Measurements from ENCODE around the gene HSF2. TPM values are rescaled to one million over a fixed set of nuclear protein-coding genes. Genes with fewer than 3 reads are reported as not detected.

HSF2 gene
- total RNA-seq, 4 donors from 2014 or later = 26.8 to 29.9 (median 28.4) TPM

DNA sequence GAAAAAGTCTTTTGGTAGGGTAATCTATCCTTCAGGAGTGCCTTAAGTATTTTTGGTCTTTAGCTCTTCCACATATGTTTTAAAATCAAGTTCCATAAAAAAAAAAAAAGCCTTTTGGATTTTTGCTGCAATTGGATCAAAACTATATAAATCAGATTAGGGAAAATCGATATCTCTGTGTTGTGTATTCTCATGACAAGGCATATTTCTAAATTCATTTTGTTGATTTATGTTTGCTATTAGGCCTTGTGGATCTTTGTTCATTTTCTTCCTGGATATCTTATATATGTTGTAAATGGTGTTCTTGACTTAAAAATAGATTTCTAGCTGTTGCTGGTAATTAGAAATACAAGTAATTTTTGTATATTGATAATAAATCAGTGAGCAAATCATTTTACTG, 8.8 kb downstream of the HSF2 start:
- no peak for DNase-seq (ENCODE audit: extremely low spot score)
- H3K4me3 ChIP-seq = no peak overlapping the region
- H3K36me3 ChIP-seq = peaks cover 0 to 11% (median 9%) of the 10 kb centered on the region in 4 donors
- no peaks in the 10 kb centered on the region for H3K9me3 ChIP-seq
- H3K27ac ChIP-seq (replicated peaks in 1 of 4) = no peak overlapping the region
- H3K27me3 ChIP-seq = no peaks in the 10 kb centered on the region
- whole genome bisulfite sequencing = 95% methylated on average over 1 of the region's 1 CpG
- TF ChIP-seq POLR2AphosphoS5 (IDR thresholded peaks at IDR 0.05) (no peak), EP300 (IDR thresholded peaks at IDR 0.05) (no peak), POLR2A (IDR thresholded peaks at IDR 0.05; ENCODE audit: low read depth) (no peak)
- TF ChIP-seq, protein P1, sequence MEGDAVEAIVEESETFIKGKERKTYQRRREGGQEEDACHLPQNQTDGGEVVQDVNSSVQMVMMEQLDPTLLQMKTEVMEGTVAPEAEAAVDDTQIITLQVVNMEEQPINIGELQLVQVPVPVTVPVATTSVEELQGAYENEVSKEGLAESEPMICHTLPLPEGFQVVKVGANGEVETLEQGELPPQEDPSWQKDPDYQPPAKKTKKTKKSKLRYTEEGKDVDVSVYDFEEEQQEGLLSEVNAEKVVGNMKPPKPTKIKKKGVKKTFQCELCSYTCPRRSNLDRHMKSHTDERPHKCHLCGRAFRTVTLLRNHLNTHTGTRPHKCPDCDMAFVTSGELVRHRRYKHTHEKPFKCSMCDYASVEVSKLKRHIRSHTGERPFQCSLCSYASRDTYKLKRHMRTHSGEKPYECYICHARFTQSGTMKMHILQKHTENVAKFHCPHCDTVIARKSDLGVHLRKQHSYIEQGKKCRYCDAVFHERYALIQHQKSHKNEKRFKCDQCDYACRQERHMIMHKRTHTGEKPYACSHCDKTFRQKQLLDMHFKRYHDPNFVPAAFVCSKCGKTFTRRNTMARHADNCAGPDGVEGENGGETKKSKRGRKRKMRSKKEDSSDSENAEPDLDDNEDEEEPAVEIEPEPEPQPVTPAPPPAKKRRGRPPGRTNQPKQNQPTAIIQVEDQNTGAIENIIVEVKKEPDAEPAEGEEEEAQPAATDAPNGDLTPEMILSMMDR (IDR thresholded peaks at IDR 0.05) = no peak
- intact Hi-C loops (cut with DNase I) = no loop called here
- H3K4me1 ChIP-seq = peaks cover 2 to 38% (median 34%) of the 10 kb centered on the region in 4 donors

DNA sequence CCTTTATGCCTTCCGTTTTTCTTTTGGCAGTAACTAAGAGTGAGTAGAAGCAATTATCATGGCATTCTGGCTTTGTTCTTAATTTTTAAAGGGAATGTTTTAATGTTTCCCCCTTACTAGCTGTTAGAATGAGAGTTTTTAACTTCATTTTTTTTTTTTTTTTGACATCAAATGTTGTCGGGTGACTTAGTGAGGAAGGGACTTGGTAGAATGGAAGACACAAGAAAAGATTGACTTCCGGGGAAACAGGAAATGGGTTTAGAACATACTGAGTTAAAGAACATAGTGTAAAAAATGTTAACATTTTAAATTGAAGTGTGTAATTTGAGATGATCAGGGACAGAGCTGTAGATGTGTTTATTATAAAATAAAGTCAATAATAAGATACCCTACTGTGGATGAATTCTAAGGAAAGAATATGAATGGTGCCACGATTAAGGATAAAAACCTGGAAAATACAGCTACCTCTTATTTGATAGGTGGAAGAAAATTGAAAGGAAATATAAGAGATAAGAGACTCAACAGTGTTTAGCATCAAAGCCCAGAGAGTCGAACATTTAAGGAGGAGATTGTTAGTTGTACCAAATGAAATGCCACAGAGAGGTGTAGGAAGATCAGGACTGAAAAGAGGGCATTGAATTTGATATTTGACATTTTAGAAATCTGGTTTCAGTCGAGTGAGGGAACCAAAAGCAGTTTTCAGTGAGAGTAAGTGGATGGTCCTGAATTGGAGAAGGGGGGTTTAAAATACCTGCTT, 9.4 kb downstream of the HSF2 start:
- peaks cover 0 to 17% (median 11%) of the 10 kb centered on the region in 4 donors for H3K36me3 ChIP-seq
- TF ChIP-seq POLR2AphosphoS5 (IDR thresholded peaks at IDR 0.05) (no peak), EP300 (IDR thresholded peaks at IDR 0.05) (no peak)
- H3K4me1 ChIP-seq = peaks cover 2 to 32% (median 28%) of the 10 kb centered on the region in 4 donors
- DNase-seq (ENCODE audit: extremely low spot score) = no peak
- intact Hi-C loops (cut with DNase I) = no loop called here
- no peak overlapping the region for H3K27ac ChIP-seq (replicated peaks in 1 of 4)
- no peaks in the 10 kb centered on the region for H3K9me3 ChIP-seq
- 71% methylated on average over 6 of the region's 6 CpGs for WGBS
- no peaks in the 10 kb centered on the region for H3K27me3 ChIP-seq
- H3K4me3 ChIP-seq = no peak overlapping the region

DNA sequence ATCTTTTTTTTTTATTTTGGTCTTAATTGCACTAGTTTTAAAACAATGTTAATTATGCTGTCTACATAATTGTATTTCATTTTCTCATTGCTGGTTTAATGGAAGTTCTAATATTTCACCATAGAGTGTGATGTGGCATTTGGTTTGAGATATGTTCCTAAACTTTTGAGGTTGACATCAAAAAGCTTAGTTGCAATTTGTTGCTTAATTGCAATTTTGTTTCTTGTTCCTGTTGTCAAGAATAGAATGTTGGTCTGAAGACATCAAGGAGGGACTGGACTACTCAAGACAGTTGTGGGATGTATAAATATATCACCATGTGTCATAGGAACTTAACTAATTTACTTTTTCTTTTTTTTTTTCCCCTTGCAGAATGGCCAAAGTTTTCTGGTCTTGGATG, 12.5 kb downstream of the HSF2 start:
- no peak for DNase-seq (ENCODE audit: extremely low spot score)
- intact Hi-C loops (cut with DNase I) = no loop called here
- peaks cover 0 to 39% (median 17%) of the 10 kb centered on the region in 4 donors for H3K36me3 ChIP-seq
- H3K27me3 ChIP-seq = no peaks in the 10 kb centered on the region
- H3K4me3 ChIP-seq = no peak overlapping the region
- no peaks in the 10 kb centered on the region for H3K9me3 ChIP-seq
- peaks cover 2 to 14% (median 8%) of the 10 kb centered on the region in 4 donors for H3K4me1 ChIP-seq
- no peak overlapping the region for H3K27ac ChIP-seq (replicated peaks in 1 of 4)
- TF ChIP-seq POLR2A (IDR thresholded peaks at IDR 0.05; ENCODE audit: low read depth) (no peak), EP300 (IDR thresholded peaks at IDR 0.05) (no peak), POLR2AphosphoS5 (IDR thresholded peaks at IDR 0.05) (no peak)
- TF ChIP-seq, protein P1 (IDR thresholded peaks at IDR 0.05) = no peak

DNA sequence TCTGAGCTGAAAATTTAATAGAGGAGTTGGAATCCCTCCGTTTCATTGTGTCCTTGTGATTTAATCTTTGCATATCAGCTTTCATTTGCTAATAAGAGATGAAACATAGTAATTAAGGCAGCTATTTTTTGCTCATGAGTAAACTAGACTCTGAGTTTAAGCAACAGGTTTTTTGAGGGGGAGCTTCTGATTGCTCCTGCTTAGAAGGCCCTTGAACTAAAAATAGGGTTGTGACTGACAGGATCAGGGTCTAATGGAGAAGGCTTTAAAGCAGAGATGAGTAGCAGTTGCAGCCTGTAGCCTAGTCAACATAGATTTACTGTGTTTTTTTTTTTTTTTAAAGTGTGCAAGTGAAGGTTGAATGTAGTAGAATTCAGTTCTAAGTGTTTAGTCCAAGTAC, 17.4 kb downstream of the HSF2 start:
- 91% methylated on average over 1 of the region's 1 CpG for WGBS
- no peaks in the 10 kb centered on the region for H3K4me1 ChIP-seq
- H3K4me3 ChIP-seq = no peak overlapping the region
- DNase-seq (ENCODE audit: extremely low spot score) = no peak
- no peak overlapping the region for H3K27ac ChIP-seq (replicated peaks in 1 of 4)
- H3K36me3 ChIP-seq = peaks cover 6 to 83% (median 35%) of the 10 kb centered on the region in 4 donors
- H3K27me3 ChIP-seq = no peaks in the 10 kb centered on the region
- intact Hi-C loops (cut with DNase I) = no loop called here
- no peak for TF ChIP-seq EP300 (IDR thresholded peaks at IDR 0.05)
- no peak for TF ChIP-seq POLR2A (IDR thresholded peaks at IDR 0.05; ENCODE audit: low read depth)
- TF ChIP-seq, protein P1 (IDR thresholded peaks at IDR 0.05) = no peak
- no peak for TF ChIP-seq POLR2AphosphoS5 (IDR thresholded peaks at IDR 0.05)
- no peaks in the 10 kb centered on the region for H3K9me3 ChIP-seq

DNA sequence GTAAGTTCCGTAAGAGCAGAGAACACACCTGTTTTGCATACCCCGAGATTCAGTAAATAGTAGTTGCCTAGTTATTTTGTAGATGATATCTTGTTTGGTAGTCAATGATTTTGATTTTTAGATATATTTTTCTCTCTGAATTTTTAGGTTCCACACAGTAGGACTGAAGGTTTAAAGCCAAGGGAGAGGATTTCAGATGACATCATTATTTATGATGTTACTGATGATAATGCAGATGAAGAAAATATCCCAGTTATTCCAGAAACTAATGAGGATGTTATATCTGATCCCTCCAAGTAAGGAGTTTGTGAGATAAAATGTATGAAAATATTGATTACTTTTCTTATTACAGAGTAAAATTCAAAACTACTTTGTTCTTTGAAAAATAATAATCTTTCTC, 22.6 kb downstream of the HSF2 start:
- Histone ChIP-seq H3K4me1 (no peaks in the 10 kb centered on the region), H3K4me3 (no peak overlapping the region), H3K27me3 (no peaks in the 10 kb centered on the region), H3K36me3 (peaks cover 5 to 91% (median 54%) of the 10 kb centered on the region in 4 donors), H3K9me3 (no peaks in the 10 kb centered on the region), H3K27ac (replicated peaks in 1 of 4) (no peak overlapping the region)
- TF ChIP-seq POLR2A (IDR thresholded peaks at IDR 0.05; ENCODE audit: low read depth) (no peak), POLR2AphosphoS5 (IDR thresholded peaks at IDR 0.05) (no peak), EP300 (IDR thresholded peaks at IDR 0.05) (no peak)
- TF ChIP-seq, protein P1 (IDR thresholded peaks at IDR 0.05) = no peak
- intact Hi-C loops (cut with DNase I) = loop anchor here (5.0 kb wide), 1 partner anchor 35 kb away; no protein-coding TSS in a partner anchor
- no peak for DNase-seq (ENCODE audit: extremely low spot score)
- 98% methylated on average over 2 of the region's 2 CpGs for WGBS

Measured in esophagus muscularis mucosa (tissue), 4 donors.